ENCODE measurements around the gene ARSB.

DNA sequence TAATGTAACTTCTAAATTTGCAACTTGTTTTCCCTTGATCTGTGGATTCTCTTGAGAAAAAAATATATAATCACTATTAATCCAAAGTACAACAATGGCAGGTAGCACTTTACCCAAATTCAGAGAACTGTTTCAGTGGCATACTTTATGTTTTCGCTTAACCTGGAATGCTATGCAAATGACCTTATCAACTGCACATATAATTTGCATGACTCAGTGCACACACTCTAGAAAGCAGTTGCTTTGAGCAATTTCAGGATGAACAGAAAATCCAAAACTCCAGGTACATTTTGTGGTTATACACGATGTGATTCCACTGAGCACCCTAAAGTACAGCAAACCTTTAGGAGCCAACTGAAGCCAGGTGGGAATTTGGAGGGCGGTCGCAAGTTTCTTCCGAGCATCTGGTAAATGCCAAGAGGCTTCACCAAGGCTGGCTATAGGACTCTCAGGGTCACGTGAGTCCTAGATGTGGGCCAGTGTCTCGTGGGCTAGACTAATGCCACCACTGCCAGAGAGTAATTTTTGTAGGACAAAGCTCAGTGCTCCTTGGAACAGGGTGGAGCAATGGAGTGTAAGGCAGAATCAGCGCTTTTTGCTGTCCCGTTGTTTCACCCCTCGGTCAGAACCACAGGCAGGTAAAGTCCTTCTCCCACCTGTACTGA, 47.1 kb upstream of the ARSB start:
- TF ChIP-seq, protein P1, sequence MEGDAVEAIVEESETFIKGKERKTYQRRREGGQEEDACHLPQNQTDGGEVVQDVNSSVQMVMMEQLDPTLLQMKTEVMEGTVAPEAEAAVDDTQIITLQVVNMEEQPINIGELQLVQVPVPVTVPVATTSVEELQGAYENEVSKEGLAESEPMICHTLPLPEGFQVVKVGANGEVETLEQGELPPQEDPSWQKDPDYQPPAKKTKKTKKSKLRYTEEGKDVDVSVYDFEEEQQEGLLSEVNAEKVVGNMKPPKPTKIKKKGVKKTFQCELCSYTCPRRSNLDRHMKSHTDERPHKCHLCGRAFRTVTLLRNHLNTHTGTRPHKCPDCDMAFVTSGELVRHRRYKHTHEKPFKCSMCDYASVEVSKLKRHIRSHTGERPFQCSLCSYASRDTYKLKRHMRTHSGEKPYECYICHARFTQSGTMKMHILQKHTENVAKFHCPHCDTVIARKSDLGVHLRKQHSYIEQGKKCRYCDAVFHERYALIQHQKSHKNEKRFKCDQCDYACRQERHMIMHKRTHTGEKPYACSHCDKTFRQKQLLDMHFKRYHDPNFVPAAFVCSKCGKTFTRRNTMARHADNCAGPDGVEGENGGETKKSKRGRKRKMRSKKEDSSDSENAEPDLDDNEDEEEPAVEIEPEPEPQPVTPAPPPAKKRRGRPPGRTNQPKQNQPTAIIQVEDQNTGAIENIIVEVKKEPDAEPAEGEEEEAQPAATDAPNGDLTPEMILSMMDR (conservative IDR thresholded peaks at IDR 0.05 in 1 of 2, IDR thresholded peaks at IDR 0.05 in 1 of 2; ENCODE audit: low read depth in 1 of 2, low read length in 2 of 2) = no peak
- TF ChIP-seq EZH2 (IDR thresholded peaks at IDR 0.05; ENCODE audit: low read length, missing control alignments) = no peak
